Measurements from ENCODE around the gene RIMS4.

DNA sequence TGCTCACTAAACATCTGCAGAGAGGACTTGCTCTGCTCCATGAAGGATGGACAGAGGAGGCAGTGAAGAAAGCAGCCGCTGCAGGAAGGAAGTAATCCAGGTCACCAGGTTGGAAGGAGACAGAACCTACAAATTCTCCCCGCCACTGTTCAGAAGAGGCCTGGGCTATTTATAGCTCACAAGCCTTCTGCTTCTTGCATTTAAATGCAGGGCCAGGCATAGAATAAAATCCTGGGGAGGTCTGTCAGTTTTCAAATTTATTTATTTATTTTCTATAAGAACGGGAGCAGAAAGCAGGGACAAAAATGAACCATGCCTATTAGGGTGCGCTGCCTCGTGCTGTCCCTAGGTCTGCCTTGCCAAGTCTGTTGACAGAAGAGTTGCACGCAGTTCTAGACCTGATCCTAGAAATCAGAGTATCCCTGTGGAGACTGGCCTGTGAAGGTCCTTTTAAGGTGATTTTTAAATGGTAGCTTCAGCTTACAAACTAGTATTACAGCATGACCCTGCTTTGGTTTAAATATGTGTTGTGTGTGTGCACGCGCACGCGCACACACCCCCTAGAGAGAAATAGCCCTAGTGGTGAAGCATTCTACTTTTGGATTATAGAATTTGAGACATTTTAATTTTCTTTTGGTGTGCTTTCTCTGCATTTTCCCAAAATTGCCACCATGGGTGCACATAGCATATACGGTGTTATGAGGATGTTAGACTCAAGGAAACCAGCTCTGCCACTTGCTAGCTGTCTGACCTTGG is 19.5 kb downstream of the RIMS4 start:
- TF ChIP-seq CTCF (IDR thresholded peaks at IDR 0.05) (peak in 2 of 3 experiments; percentile 22), POLR2A (IDR thresholded peaks at IDR 0.05) (no peak)

Measured in testis (tissue), 2 donors.